ENCODE measurements around the gene GDI2.
"Not testable (repeated sequence)": the region's sequence is repeated elsewhere in the genome, so short reads cannot be mapped to it uniquely, and the experiment has no call there.

The GDI2 gene

GRCh38 chr10:5783300-5783699 lies 29.9 kb downstream of the GDI2 start:
- DNase-seq (ENCODE audit: extremely low spot score): no peak
- ChIA-PET CTCF (no interaction called here), POLR2A (no interaction called here)
- no peak for TF ChIP-seq L3MBTL2 (conservative IDR thresholded peaks at IDR 0.05)
- no peak for TF ChIP-seq FOXK2 (IDR thresholded peaks at IDR 0.05)
- TF ChIP-seq ZNF384 (IDR thresholded peaks at IDR 0.05): no peak
- no peak for TF ChIP-seq LEF1 (IDR thresholded peaks at IDR 0.05; ENCODE audit: borderline replicate concordance)
- TF ChIP-seq BHLHE40 (IDR thresholded peaks at IDR 0.05; ENCODE audit: borderline replicate concordance): no peak
- TF ChIP-seq FOXM1 (IDR thresholded peaks at IDR 0.05; ENCODE audit: borderline replicate concordance): no peak
- TF ChIP-seq PKNOX1 (IDR thresholded peaks at IDR 0.05): no peak
- TF ChIP-seq TARDBP (IDR thresholded peaks at IDR 0.05): no peak
- TF ChIP-seq SP1 (IDR thresholded peaks at IDR 0.05): no peak
- TF ChIP-seq ARNT (IDR thresholded peaks at IDR 0.05): no peak
- no peak for TF ChIP-seq HDGF (IDR thresholded peaks at IDR 0.05; ENCODE audit: borderline replicate concordance)
- TF ChIP-seq FOXA1 (IDR thresholded peaks at IDR 0.05): no peak
- TF ChIP-seq NFRKB (IDR thresholded peaks at IDR 0.05): no peak
- TF ChIP-seq CTBP1 (IDR thresholded peaks at IDR 0.05; ENCODE audit: borderline replicate concordance): no peak
- TF ChIP-seq ELF4 (IDR thresholded peaks at IDR 0.05): no peak
- no peak for TF ChIP-seq SUZ12 (IDR thresholded peaks at IDR 0.05)

- ChIA-PET POLR2A (no interaction called here), CTCF (no interaction called here)
- TF ChIP-seq FOXM1 (IDR thresholded peaks at IDR 0.05; ENCODE audit: borderline replicate concordance) (no peak), FOXK2 (IDR thresholded peaks at IDR 0.05) (no peak), PKNOX1 (IDR thresholded peaks at IDR 0.05) (no peak), L3MBTL2 (conservative IDR thresholded peaks at IDR 0.05) (no peak), BHLHE40 (IDR thresholded peaks at IDR 0.05; ENCODE audit: borderline replicate concordance) (no peak), CTBP1 (IDR thresholded peaks at IDR 0.05; ENCODE audit: borderline replicate concordance) (no peak), LEF1 (IDR thresholded peaks at IDR 0.05; ENCODE audit: borderline replicate concordance) (no peak), FOXA1 (IDR thresholded peaks at IDR 0.05) (no peak), ELF4 (IDR thresholded peaks at IDR 0.05) (no peak), SUZ12 (IDR thresholded peaks at IDR 0.05) (no peak), ZNF384 (IDR thresholded peaks at IDR 0.05) (no peak), NFRKB (IDR thresholded peaks at IDR 0.05) (no peak), HDGF (IDR thresholded peaks at IDR 0.05; ENCODE audit: borderline replicate concordance) (no peak), ARNT (IDR thresholded peaks at IDR 0.05) (no peak), SP1 (IDR thresholded peaks at IDR 0.05) (no peak)
- no peak for DNase-seq (ENCODE audit: extremely low spot score)
Measured at GRCh38 chr10:5782174-5782573, 31.1 kb downstream of the GDI2 start.

GRCh38 chr10:5779730-5780129 lies 33.5 kb downstream of the GDI2 start:
- POLR2A ChIA-PET: no interaction called here
- no peak for TF ChIP-seq ELF4 (IDR thresholded peaks at IDR 0.05)
- TF ChIP-seq NFRKB (IDR thresholded peaks at IDR 0.05): no peak
- TF ChIP-seq SUZ12 (IDR thresholded peaks at IDR 0.05): no peak
- no peak for TF ChIP-seq HDGF (IDR thresholded peaks at IDR 0.05; ENCODE audit: borderline replicate concordance)
- TF ChIP-seq BHLHE40 (IDR thresholded peaks at IDR 0.05; ENCODE audit: borderline replicate concordance): no peak
- no peak for TF ChIP-seq ARNT (IDR thresholded peaks at IDR 0.05)
- no peak for TF ChIP-seq ZNF384 (IDR thresholded peaks at IDR 0.05)
- TF ChIP-seq L3MBTL2 (conservative IDR thresholded peaks at IDR 0.05): no peak
- no peak for TF ChIP-seq TARDBP (IDR thresholded peaks at IDR 0.05)
- TF ChIP-seq LEF1 (IDR thresholded peaks at IDR 0.05; ENCODE audit: borderline replicate concordance): no peak
- TF ChIP-seq CTBP1 (IDR thresholded peaks at IDR 0.05; ENCODE audit: borderline replicate concordance): no peak
- TF ChIP-seq SP1 (IDR thresholded peaks at IDR 0.05): no peak
- CTCF ChIA-PET: no interaction called here
- no peak for DNase-seq (ENCODE audit: extremely low spot score)

GRCh38 chr10:5777758-5778157 lies 35.5 kb downstream of the GDI2 start:
- DNase-seq (ENCODE audit: extremely low spot score); CTCF ChIA-PET; POLR2A ChIA-PET: not testable (repeated sequence)

- no peak for DNase-seq (ENCODE audit: extremely low spot score)
- ChIA-PET CTCF (interaction anchor here (0.8 kb wide), 1 partner anchor 8 kb away, joined by 3 read pairs; no protein-coding TSS in a partner anchor), POLR2A (interaction anchor here (1.0 to 1.2 kb wide), 3 partner anchors 18 to 112 kb away, joined by 3 read pairs; partner anchors contain the start of gene GDI2)
- no peak for TF ChIP-seq FOXK2 (IDR thresholded peaks at IDR 0.05)
- TF ChIP-seq ELF4 (IDR thresholded peaks at IDR 0.05): no peak
- TF ChIP-seq SP1 (IDR thresholded peaks at IDR 0.05): no peak
- TF ChIP-seq FOXA1 (IDR thresholded peaks at IDR 0.05): no peak
- TF ChIP-seq PKNOX1 (IDR thresholded peaks at IDR 0.05): no peak
- no peak for TF ChIP-seq ZNF384 (IDR thresholded peaks at IDR 0.05)
- no peak for TF ChIP-seq L3MBTL2 (conservative IDR thresholded peaks at IDR 0.05)
- TF ChIP-seq ARNT (IDR thresholded peaks at IDR 0.05): no peak
- no peak for TF ChIP-seq CTBP1 (IDR thresholded peaks at IDR 0.05; ENCODE audit: borderline replicate concordance)
- TF ChIP-seq LEF1 (IDR thresholded peaks at IDR 0.05; ENCODE audit: borderline replicate concordance): no peak
- TF ChIP-seq TARDBP (IDR thresholded peaks at IDR 0.05): no peak
- no peak for TF ChIP-seq FOXM1 (IDR thresholded peaks at IDR 0.05; ENCODE audit: borderline replicate concordance)
- no peak for TF ChIP-seq NFRKB (IDR thresholded peaks at IDR 0.05)
- no peak for TF ChIP-seq HDGF (IDR thresholded peaks at IDR 0.05; ENCODE audit: borderline replicate concordance)
Measured at GRCh38 chr10:5776881-5777197, 36.4 kb downstream of the GDI2 start.

- ChIA-PET POLR2A (interaction anchor here (1.0 to 1.2 kb wide), 3 partner anchors 19 to 113 kb away, joined by 3 read pairs; partner anchors contain the start of gene GDI2), CTCF (interaction anchor here (0.5 to 0.8 kb wide), 2 partner anchors 8 to 499 kb away, joined by 3 read pairs; no protein-coding TSS in a partner anchor)
- no peak for TF ChIP-seq ARNT (IDR thresholded peaks at IDR 0.05)
- TF ChIP-seq NFRKB (IDR thresholded peaks at IDR 0.05): no peak
- TF ChIP-seq LEF1 (IDR thresholded peaks at IDR 0.05; ENCODE audit: borderline replicate concordance): no peak
- no peak for TF ChIP-seq ZNF384 (IDR thresholded peaks at IDR 0.05)
- TF ChIP-seq BHLHE40 (IDR thresholded peaks at IDR 0.05; ENCODE audit: borderline replicate concordance): no peak
- TF ChIP-seq CTBP1 (IDR thresholded peaks at IDR 0.05; ENCODE audit: borderline replicate concordance): no peak
- no peak for TF ChIP-seq TARDBP (IDR thresholded peaks at IDR 0.05)
- peak; percentile 18 for DNase-seq (ENCODE audit: extremely low spot score)
Measured at GRCh38 chr10:5776136-5776880, 36.9 kb downstream of the GDI2 start.

Measured in HEK293T (cell line).